Hepatocyte (in vitro differentiated cells): Measurements from ENCODE around the gene ANXA1. TPM values are rescaled to one million over a fixed set of nuclear protein-coding genes. Genes with fewer than 3 reads are reported as not detected.

ENCODE experiments used
- DNase-seq: peaks from one replicate; pipeline ENCODE4 v3.0.0-alpha.2; 2016; ENCODE audit warnings: low spot score
- H2AFZ ChIP-seq: fragments of 200-600 bp; sonication (generic); 2 replicates; pipeline ENCODE4 v1.6.0; 2016; ENCODE audit warnings: antibody characterized with exemption, mild to moderate bottlenecking
- H3K27ac ChIP-seq: fragments of 200-600 bp; sonication (generic); 2 replicates; pipeline ENCODE4 v1.5.1; 2016; ENCODE audit warnings: mild to moderate bottlenecking
- H3K27me3 ChIP-seq: fragments of 200-600 bp; sonication (generic); 2 replicates; pipeline ENCODE4 v1.6.1; 2016
- H3K36me3 ChIP-seq: fragments of 200-600 bp; sonication (generic); replicated peaks from 2 replicates; pipeline ENCODE4 v1.5.1; 2016; ENCODE audit warnings: low read depth; ENCODE audit not compliant: insufficient read depth
- H3K4me1 ChIP-seq: fragments of 200-600 bp; sonication (generic); 2 replicates; pipeline ENCODE4 v1.5.1; 2016; ENCODE audit warnings: mild to moderate bottlenecking, moderate library complexity; ENCODE audit not compliant: insufficient read depth
- H3K4me2 ChIP-seq: fragments of 200-600 bp; sonication (generic); 2 replicates; pipeline ENCODE4 v1.6.0; 2016
- H3K4me3 ChIP-seq: fragments of 200-600 bp; sonication (generic); 2 replicates; pipeline ENCODE4 v1.5.1; 2016; ENCODE audit warnings: mild to moderate bottlenecking
- H3K79me2 ChIP-seq: fragments of 200-600 bp; sonication (generic); 2 replicates; pipeline ENCODE4 v1.6.0; 2017; ENCODE audit warnings: mild to moderate bottlenecking
- H3K9me2 ChIP-seq: fragments of 200-600 bp; sonication (generic); replicated peaks from 2 replicates; pipeline ENCODE4 v1.6.0; 2017; ENCODE audit warnings: mild to moderate bottlenecking; ENCODE audit not compliant: insufficient read depth
- H3K9me3 ChIP-seq: fragments of 200-600 bp; sonication (generic); 2 replicates; pipeline ENCODE4 v1.5.1; 2016; ENCODE audit warnings: low read depth, mild to moderate bottlenecking
- H4K20me1 ChIP-seq: fragments of 200-600 bp; sonication (generic); 2 replicates; pipeline ENCODE4 v1.6.0; 2016; ENCODE audit warnings: mild to moderate bottlenecking; ENCODE audit not compliant: insufficient read depth, poor library complexity, severe bottlenecking
- CTCF ChIP-seq: fragments of 200-600 bp; sonication (generic); IDR thresholded peaks from 2 replicates; pipeline ENCODE4 v1.5.1; 2016; ENCODE audit warnings: antibody characterized with exemption, mild to moderate bottlenecking; ENCODE audit not compliant: poor library complexity
- EZH2 ChIP-seq: fragments of 200-600 bp; sonication (generic); IDR thresholded peaks from 2 replicates; pipeline ENCODE4 v1.6.1; 2016; ENCODE audit warnings: antibody characterized with exemption, mild to moderate bottlenecking, borderline replicate concordance
- EZH2phosphoT487 ChIP-seq: fragments of 200-600 bp; sonication (generic); IDR thresholded peaks from one replicate; pipeline ENCODE4 v1.6.1; 2018; ENCODE audit warnings: antibody characterized with exemption, mild to moderate bottlenecking, low read depth, moderate library complexity; ENCODE audit not compliant: unreplicated experiment, severe bottlenecking
- WGBS: methylation state at CpG from one replicate; pipeline ENCODE4 v1.1.6; 2016; ENCODE audit warnings: low lambda C conversion rate; ENCODE audit errors: missing lambda C conversion rate; 5-methylcytosine and 5-hydroxymethylcytosine counted together
- polyA plus RNA-seq: library from polyadenylated mRNA; unstranded; fragments of >200 nt; fragmentation: Nextera tagmentation; extraction: Ambion mirVana; gene quantifications from 2 replicates; pipeline ENCODE4 v1.2.1, GENCODE V29; 2016
- total RNA-seq: library from RNA; depleted of rRNA; stranded (reverse); fragments of >200 nt; gene quantifications from 2 replicates; pipeline ENCODE4 v1.2.3, GENCODE V29; 2014

Gene ANXA1
- total and polyA plus RNA-seq, 2 experiments from 2014 or later = 254 to 279 TPM

DNA sequence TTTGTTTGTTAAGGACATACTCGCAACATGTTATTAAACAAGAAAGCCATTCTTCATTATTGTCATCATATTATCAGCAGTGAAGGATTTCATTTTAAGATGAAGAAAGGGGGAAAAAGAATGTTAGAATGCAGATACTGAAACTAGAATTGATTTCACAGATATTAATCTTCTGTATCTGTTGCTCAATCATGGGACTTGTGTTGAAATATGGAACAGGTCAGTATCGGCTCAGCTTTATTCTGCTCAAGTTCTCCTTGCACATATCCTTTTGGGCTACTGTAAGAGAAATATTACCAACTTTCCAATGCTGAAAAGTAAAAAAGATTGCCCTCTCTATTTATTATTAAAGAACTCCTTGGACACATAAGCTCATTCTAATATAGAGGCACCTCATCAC is 13.8 kb upstream of the ANXA1 start:
- H3K27me3 ChIP-seq = no peaks in the 10 kb centered on the region
- H4K20me1 ChIP-seq = no peaks in the 10 kb centered on the region
- no peak overlapping the region for H3K4me3 ChIP-seq
- peak overlapping the region; percentile 31 for H3K27ac ChIP-seq
- H2AFZ ChIP-seq = no peak overlapping the region
- TF ChIP-seq EZH2 (no peak), CTCF (no peak), EZH2phosphoT487 (no peak)
- DNase-seq = no peak
- H3K9me2 ChIP-seq = no peaks in the 10 kb centered on the region
- WGBS = 80% methylated on average over 2 of the region's 2 CpGs
- H3K36me3 ChIP-seq = no peaks in the 10 kb centered on the region
- H3K4me1 ChIP-seq = peaks cover 11% of the 10 kb centered on the region
- peak overlapping the region; percentile 9 for H3K4me2 ChIP-seq
- no peaks in the 10 kb centered on the region for H3K9me3 ChIP-seq
- H3K79me2 ChIP-seq = no peaks in the 10 kb centered on the region

GRCh38 chr9:73138516-73138915 is 13.1 kb upstream of the ANXA1 start:
- no peak for TF ChIP-seq EZH2phosphoT487
- TF ChIP-seq CTCF = no peak
- TF ChIP-seq EZH2 = no peak
- WGBS = 94% methylated on average over 2 of the region's 2 CpGs
- no peak for DNase-seq
- Histone ChIP-seq H3K27ac (no peak overlapping the region), H3K4me3 (no peak overlapping the region), H3K36me3 (no peaks in the 10 kb centered on the region), H3K9me2 (no peaks in the 10 kb centered on the region), H3K9me3 (no peaks in the 10 kb centered on the region), H3K79me2 (no peaks in the 10 kb centered on the region), H3K27me3 (no peaks in the 10 kb centered on the region), H4K20me1 (no peaks in the 10 kb centered on the region), H2AFZ (no peak overlapping the region), H3K4me1 (peaks cover 13% of the 10 kb centered on the region), H3K4me2 (no peak overlapping the region)

DNA sequence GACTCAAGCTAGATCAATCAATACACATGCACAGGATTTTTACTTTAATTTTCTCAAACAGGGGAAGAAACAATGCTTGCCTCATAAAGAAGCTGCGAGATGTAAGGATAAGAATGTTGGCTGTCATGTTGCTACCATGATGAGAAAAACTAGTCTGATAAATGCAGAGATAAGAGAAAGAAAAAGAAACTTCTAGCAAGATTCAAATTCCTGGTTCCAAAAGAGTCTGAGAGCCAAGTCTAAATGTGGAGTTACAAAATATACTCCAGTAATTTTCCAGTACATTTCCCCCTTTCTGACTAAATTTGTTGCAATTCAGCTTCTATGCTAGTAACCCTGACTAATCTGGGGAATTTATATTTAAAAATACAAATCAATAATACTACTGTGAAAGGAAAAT is 10.4 kb upstream of the ANXA1 start:
- Histone ChIP-seq H3K9me3 (no peaks in the 10 kb centered on the region), H3K4me3 (no peak overlapping the region), H3K36me3 (no peaks in the 10 kb centered on the region), H3K27me3 (no peaks in the 10 kb centered on the region), H3K79me2 (no peaks in the 10 kb centered on the region), H3K9me2 (no peaks in the 10 kb centered on the region), H3K4me2 (no peak overlapping the region), H3K4me1 (peaks cover 22% of the 10 kb centered on the region), H2AFZ (no peak overlapping the region), H4K20me1 (no peaks in the 10 kb centered on the region), H3K27ac (peak overlapping the region; percentile 29)
- TF ChIP-seq EZH2phosphoT487 = no peak
- TF ChIP-seq CTCF = no peak
- no peak for TF ChIP-seq EZH2
- 81% methylated on average over 1 of the region's 1 CpG for WGBS
- DNase-seq = no peak
